Small intestine (tissue), 7 donors: ENCODE data around the gene CGNL1. TPM values are rescaled to one million over a fixed set of nuclear protein-coding genes. Genes with fewer than 3 reads are reported as not detected.

Experiments
- DNase-seq, 2 donors: peaks; one replicate each; pipeline versions ENCODE4 v3.0.0 to v3.0.0-alpha.2; 2013
- FAIRE-seq: peaks from 2 replicates; lab custom pipeline; 2012; peaks lifted over from hg19 to GRCh38; lab: Jason Lieb, UNC
- H3K27ac ChIP-seq, 3 donors: one replicate each; pipeline ENCODE4 v1.5.1; 2013; ENCODE audit warnings: low read length in 2 of 3, mild to moderate bottlenecking in 2 of 3, control low read depth in 1 of 3, inconsistent platforms in 1 of 3, low read depth in 1 of 3, moderate library complexity in 1 of 3
- H3K27me3 ChIP-seq, 3 donors: one replicate each; pipeline ENCODE4 v1.6.1; 2013; ENCODE audit warnings: low read length in 3 of 3, inconsistent platforms in 1 of 3; ENCODE audit not compliant: control insufficient read depth in 3 of 3, insufficient read depth in 3 of 3
- H3K36me3 ChIP-seq, 3 donors: one replicate each; pipeline ENCODE4 v1.6.1; 2013; ENCODE audit warnings: low read length in 3 of 3, inconsistent platforms in 1 of 3, low read depth in 1 of 3, mild to moderate bottlenecking in 1 of 3, moderate library complexity in 1 of 3; ENCODE audit not compliant: control insufficient read depth in 3 of 3, insufficient read depth in 2 of 3
- H3K4me1 ChIP-seq, 3 donors: one replicate each; pipeline ENCODE4 v1.6.1; 2013; ENCODE audit warnings: low read length in 2 of 3, inconsistent platforms in 1 of 3, low read depth in 1 of 3, mild to moderate bottlenecking in 1 of 3, moderate library complexity in 1 of 3; ENCODE audit not compliant: control insufficient read depth in 3 of 3, insufficient read depth in 2 of 3
- H3K4me3 ChIP-seq, 3 donors: one replicate each; pipeline ENCODE4 v1.5.1; 2013; ENCODE audit warnings: low read length in 3 of 3, control low read depth in 1 of 3, inconsistent platforms in 1 of 3, low read depth in 1 of 3, mild to moderate bottlenecking in 1 of 3, moderate library complexity in 1 of 3
- H3K9me3 ChIP-seq, 2 donors: one replicate each; pipeline ENCODE4 v1.6.1; 2013; ENCODE audit warnings: low read depth in 1 of 2, low read length in 1 of 2; ENCODE audit not compliant: control insufficient read depth in 2 of 2, insufficient read depth in 1 of 2
- WGBS, 3 donors: extraction: QIAGEN DNeasy Blood & Tissue Kit; methylation state at CpG; one replicate each; pipeline ENCODE4 v1.1.7; 2013; 5-methylcytosine and 5-hydroxymethylcytosine counted together
- polyA plus RNA-seq, 4 donors: library from polyadenylated mRNA; stranded (reverse) in 3 of 4; unstranded in 1 of 4; fragments of 200-250 nt in 3 of 4; fragments of 120-200 nt in 1 of 4; gene quantifications; one replicate each; pipeline versions ENCODE4 v1.2.1 to v1.2.3, GENCODE V29; 2013
- donor health status: healthy with polysubstance abuse.
- donor health status: control.
- donor health status: control.
- donor health status: Bipolar disorder and iron deficiency.
- donor health status: healthy.

Gene CGNL1
- polyA plus RNA-seq, 4 donors = 0.81 to 5.1 (median 1.9) TPM

DNA sequence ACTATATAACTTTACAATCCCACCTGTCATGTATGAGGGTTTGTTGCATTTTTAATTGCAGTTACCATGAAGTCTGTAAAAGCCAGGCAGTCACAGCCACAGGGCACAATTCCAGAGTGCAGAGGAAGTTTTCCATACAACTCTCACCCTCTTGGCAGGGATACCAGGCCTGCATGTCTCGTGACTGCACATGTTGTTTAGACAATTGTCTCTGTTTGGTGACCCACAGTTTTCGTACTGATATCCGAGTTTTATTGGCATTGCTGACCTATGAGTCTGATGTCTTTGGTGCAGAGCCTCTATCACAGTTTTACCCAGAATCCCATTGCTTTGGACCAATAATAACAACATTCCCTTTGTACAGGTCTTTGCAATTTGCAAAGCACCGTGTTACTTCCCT is 190.5 kb downstream of the CGNL1 start:
- Histone ChIP-seq H3K4me3 (no peak overlapping the region), H3K27ac (peak overlapping the region in 2 of 3 donors; percentile 34 to 38), H3K27me3 (peaks cover 0 to 4% (median 0%) of the 10 kb centered on the region in 3 donors), H3K9me3 (no peaks in the 10 kb centered on the region), H3K4me1 (peaks cover 0 to 21% (median 0%) of the 10 kb centered on the region in 3 donors), H3K36me3 (no peaks in the 10 kb centered on the region)
- FAIRE-seq (no peak), DNase-seq (peak; percentile 57 to 67)
- WGBS, 3 donors = 12 to 45% (median 21%) methylated on average over 4 of the region's 4 CpGs

DNA sequence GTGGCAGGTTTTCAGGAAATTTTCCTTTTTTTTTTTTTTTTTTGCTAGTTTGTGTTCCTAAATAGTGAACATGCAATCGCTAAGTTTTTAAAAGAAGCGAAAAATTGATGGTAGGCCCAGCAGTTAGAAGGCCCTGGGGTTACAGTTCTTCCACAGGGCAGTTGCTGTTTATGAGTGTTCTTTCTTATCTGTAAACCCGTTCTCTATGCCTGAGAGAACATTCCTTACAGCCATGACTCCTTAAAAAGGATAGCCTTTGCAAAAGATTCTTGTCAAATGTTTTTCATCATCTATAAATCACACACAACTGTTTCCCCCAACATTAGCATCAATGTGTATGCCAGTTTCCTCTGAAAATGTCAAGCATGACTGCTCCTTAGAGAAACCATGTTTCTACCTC is 191.6 kb downstream of the CGNL1 start:
- DNase-seq (no peak), FAIRE-seq (no peak)
- no peak overlapping the region for H3K4me3 ChIP-seq
- H3K4me1 ChIP-seq = peaks cover 0 to 19% (median 0%) of the 10 kb centered on the region in 3 donors
- no peak overlapping the region for H3K27ac ChIP-seq
- peaks cover 0 to 4% (median 0%) of the 10 kb centered on the region in 3 donors for H3K27me3 ChIP-seq
- no peaks in the 10 kb centered on the region for H3K36me3 ChIP-seq
- no peaks in the 10 kb centered on the region for H3K9me3 ChIP-seq
- 69 to 85% (median 75%) methylated on average over 3 of the region's 3 CpGs for WGBS, 3 donors

DNA sequence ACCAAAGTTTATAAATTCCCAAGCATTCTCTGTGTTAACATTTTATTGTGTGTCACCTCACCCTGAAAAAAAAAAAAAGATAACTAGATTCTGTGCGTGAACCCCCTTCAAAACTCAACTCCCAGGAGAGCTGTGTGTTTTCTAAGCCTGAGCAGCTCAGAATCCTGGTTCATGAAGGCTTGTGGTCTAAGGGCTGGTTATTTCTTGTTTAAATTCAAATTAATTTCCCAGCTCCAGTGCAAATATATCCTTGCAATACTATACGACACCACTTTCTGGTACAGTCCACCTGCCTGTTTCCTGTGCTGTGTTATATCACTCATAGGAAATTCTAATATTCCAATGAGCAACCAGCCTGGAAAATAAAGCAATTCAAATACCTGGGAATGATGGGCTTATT is 192.0 kb downstream of the CGNL1 start:
- 84 to 92% (median 89%) methylated on average over 2 of the region's 2 CpGs for WGBS, 3 donors
- FAIRE-seq (no peak), DNase-seq (no peak)
- H3K9me3 ChIP-seq = no peaks in the 10 kb centered on the region
- no peaks in the 10 kb centered on the region for H3K36me3 ChIP-seq
- H3K4me3 ChIP-seq = no peak overlapping the region
- peaks cover 0 to 17% (median 0%) of the 10 kb centered on the region in 3 donors for H3K4me1 ChIP-seq
- no peak overlapping the region for H3K27ac ChIP-seq
- peaks cover 0 to 4% (median 0%) of the 10 kb centered on the region in 3 donors for H3K27me3 ChIP-seq

DNA sequence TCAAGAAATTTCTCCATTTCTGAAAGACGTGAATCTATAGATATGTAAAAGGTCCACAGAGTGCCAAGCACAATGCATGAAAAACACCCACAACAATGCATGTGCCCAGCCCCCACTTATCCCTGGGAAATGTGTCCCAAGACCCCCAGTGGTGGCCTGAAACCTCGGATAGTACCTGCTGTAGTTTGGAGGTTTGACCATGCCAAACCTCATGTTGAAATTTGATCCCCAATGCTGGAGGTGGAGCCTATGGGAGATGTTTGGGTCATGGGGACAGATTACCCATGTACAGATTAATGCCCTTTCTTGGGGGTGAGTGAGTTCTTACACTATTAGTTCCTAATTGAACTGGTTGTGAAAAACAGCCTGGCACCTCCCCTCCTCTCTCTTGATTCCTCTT is 194.0 kb downstream of the CGNL1 start:
- no peak for FAIRE-seq
- H3K4me3 ChIP-seq = no peak overlapping the region
- H3K27ac ChIP-seq = no peak overlapping the region
- H3K9me3 ChIP-seq = no peaks in the 10 kb centered on the region
- peaks cover 0 to 11% (median 0%) of the 10 kb centered on the region in 3 donors for H3K4me1 ChIP-seq
- 74 to 95% (median 85%) methylated on average over 2 of the region's 2 CpGs for WGBS, 3 donors
- peaks cover 0 to 3% (median 0%) of the 10 kb centered on the region in 3 donors for H3K27me3 ChIP-seq
- no peaks in the 10 kb centered on the region for H3K36me3 ChIP-seq
- DNase-seq = no peak

DNA sequence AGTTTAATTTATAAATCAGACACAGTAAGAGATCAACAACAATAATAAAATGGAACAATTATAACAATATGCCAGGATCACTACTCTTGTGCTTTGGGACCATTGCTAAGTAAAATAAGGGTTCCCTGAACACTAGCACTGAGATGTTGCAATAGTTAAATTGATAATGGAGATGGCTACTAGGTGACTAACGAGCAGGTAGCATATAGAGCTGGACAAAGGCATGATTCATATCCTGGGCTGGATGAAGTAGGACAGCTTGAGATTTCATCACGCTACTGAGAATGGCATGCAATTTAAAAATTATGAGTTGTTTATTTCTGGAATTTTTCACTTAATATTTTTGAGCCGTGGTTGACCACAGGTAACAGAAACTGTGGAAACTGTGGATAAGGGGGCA is 194.7 kb downstream of the CGNL1 start:
- H3K4me1 ChIP-seq = peaks cover 0 to 6% (median 0%) of the 10 kb centered on the region in 3 donors
- 63 to 73% (median 68%) methylated on average over 3 of the region's 3 CpGs for WGBS, 3 donors
- no peak overlapping the region for H3K4me3 ChIP-seq
- FAIRE-seq (no peak), DNase-seq (no peak)
- no peaks in the 10 kb centered on the region for H3K27me3 ChIP-seq
- H3K27ac ChIP-seq = no peak overlapping the region
- H3K36me3 ChIP-seq = no peaks in the 10 kb centered on the region
- H3K9me3 ChIP-seq = no peaks in the 10 kb centered on the region

DNA sequence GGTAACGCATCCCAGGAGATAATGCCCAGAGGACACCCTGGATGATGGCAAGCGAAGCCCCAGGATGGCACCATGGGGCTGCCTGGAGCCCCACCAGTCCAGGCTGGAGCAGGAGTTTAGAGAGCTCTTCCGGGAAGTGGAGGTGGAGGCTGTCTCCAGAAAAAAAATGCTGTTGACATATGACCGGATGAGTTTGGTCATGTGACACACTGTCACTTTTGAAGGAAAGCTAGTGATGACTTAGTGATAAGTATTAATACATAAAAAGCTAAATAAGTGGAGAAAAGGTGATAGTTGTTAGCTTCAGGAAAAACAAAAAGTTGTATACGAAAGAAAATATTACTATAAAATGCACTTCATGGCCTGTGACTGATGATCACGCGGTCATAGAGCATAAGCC is 195.4 kb downstream of the CGNL1 start:
- no peak for FAIRE-seq

DNA sequence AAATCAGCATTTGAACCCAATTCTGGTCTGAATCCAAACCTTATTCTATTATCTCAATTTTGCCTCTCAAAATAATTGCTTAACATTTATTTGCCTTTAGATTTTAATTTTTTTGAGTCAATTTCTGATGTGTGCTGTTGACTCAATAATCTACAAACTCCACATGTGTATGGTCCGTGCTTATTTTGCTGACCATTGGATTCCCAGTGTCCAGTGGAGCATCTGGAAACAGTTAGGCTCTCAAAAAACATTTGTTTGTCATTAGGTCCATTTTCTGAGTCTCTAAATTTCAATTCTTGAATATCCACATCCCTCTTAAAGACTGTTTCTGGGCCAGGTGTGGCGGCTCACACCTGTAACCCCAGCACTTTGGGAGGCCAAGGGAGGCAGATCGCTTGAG is 196.2 kb downstream of the CGNL1 start:
- no peaks in the 10 kb centered on the region for H3K4me1 ChIP-seq
- no peaks in the 10 kb centered on the region for H3K27me3 ChIP-seq
- DNase-seq = no peak
- no peaks in the 10 kb centered on the region for H3K36me3 ChIP-seq
- WGBS, 3 donors = 93 to 94% (median 94%) methylated on average over 3 of the region's 3 CpGs
- H3K9me3 ChIP-seq = no peaks in the 10 kb centered on the region
- H3K27ac ChIP-seq = no peak overlapping the region
- FAIRE-seq = no peak
- no peak overlapping the region for H3K4me3 ChIP-seq

More for the DNA sequence above, 195.4 kb downstream of the CGNL1 start:
- Histone ChIP-seq H3K27me3 (no peaks in the 10 kb centered on the region), H3K4me3 (no peak overlapping the region), H3K36me3 (no peaks in the 10 kb centered on the region), H3K4me1 (peaks cover 0 to 4% (median 0%) of the 10 kb centered on the region in 3 donors), H3K9me3 (no peaks in the 10 kb centered on the region), H3K27ac (no peak overlapping the region)
- DNase-seq = no peak
- 93 to 95% (median 94%) methylated on average over 7 of the region's 7 CpGs for WGBS, 3 donors

DNA sequence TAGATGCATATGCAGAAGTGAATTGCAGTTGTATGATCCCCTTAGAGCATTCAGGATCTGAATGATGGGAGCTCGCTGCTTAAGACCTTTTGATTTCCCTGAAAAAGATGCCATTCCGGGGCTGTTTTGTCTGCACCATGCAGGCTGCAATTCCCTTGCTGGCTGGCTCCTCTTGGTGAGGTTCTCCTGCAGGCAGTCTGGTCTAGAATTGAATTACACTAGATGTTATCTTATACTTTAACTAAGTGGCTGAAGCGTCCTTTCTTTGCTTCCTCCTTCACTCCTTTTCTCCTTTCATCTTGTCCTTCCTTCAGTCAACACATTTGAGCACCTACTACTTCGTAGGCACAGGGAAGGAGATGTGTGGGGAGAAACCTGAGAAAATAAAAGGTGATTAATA is 196.8 kb downstream of the CGNL1 start:
- no peak overlapping the region for H3K27ac ChIP-seq
- no peak for DNase-seq
- no peak overlapping the region for H3K4me3 ChIP-seq
- no peak for FAIRE-seq
- H3K27me3 ChIP-seq = no peaks in the 10 kb centered on the region
- peaks cover 0 to 7% (median 0%) of the 10 kb centered on the region in 3 donors for H3K4me1 ChIP-seq
- H3K9me3 ChIP-seq = no peaks in the 10 kb centered on the region
- no peaks in the 10 kb centered on the region for H3K36me3 ChIP-seq
- 74 to 85% (median 82%) methylated on average over 4 of the region's 4 CpGs for WGBS, 3 donors

DNA sequence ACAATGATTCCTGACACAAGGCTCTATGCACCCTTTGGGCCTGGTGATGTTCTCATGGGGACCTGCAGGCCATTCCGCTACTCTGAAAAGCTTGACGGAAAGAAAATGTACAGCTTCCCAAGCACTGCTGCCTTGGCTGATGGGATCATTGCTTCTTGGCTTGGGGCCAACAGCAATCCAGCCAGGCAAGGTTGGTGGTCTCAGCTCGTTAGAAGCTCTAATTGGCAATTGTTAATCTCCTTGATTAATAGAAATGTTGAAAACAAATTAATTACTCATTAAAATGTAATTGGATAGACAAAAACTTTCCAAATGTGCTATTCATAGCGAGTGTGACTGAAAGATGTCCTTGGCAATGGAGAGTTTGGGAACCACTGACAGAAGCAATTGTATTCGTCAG is 199.1 kb downstream of the CGNL1 start:
- DNase-seq (no peak), FAIRE-seq (no peak)
- Histone ChIP-seq H3K4me3 (no peak overlapping the region), H3K27ac (no peak overlapping the region), H3K9me3 (no peaks in the 10 kb centered on the region), H3K36me3 (no peaks in the 10 kb centered on the region), H3K4me1 (peaks cover 2 to 29% (median 3%) of the 10 kb centered on the region in 3 donors), H3K27me3 (no peaks in the 10 kb centered on the region)
- 80% methylated on average over 5 of the region's 5 CpGs for WGBS, 3 donors
